Lower leg skin (tissue), 4 donors: ENCODE measurements around the gene NPFFR2. TPM values are rescaled to one million over a fixed set of nuclear protein-coding genes. Genes with fewer than 3 reads are reported as not detected.
"Not testable (repeated sequence)": the region's sequence is repeated elsewhere in the genome, so short reads cannot be mapped to it uniquely, and the experiment has no call there.

Experiments
- DNase-seq, 2 donors: peaks; one replicate each; pipeline ENCODE4 v3.0.0-alpha.2; 2019; ENCODE audit warnings: low spot score in 2 of 2
- H3K4me3 ChIP-seq: fragments of 200-600 bp; sonication (generic); 2 replicates; pipeline ENCODE4 v1.5.1; 2017; ENCODE audit warnings: mild to moderate bottlenecking, low read depth; ENCODE audit not compliant: poor library complexity, severe bottlenecking
- CTCF ChIP-seq, 3 donors: fragments of 450-650 bp; IDR thresholded peaks; one replicate each; pipeline ENCODE4 v1.5.1; 2016; ENCODE audit warnings: antibody characterized with exemption in 3 of 3, mild to moderate bottlenecking in 3 of 3, moderate library complexity in 2 of 3
- POLR2A ChIP-seq, 2 donors: fragments of 450-650 bp; IDR thresholded peaks; one replicate each; pipeline ENCODE4 v1.6.1; 2016 to 2017; ENCODE audit warnings: antibody characterized with exemption in 2 of 2, mild to moderate bottlenecking in 1 of 2, moderate library complexity in 1 of 2
- WGBS, 2 donors: methylation state at CpG; one replicate each; pipeline ENCODE4 v1.1.5; 2018; 5-methylcytosine and 5-hydroxymethylcytosine counted together
- intact Hi-C: fragments of 100-400 bp; cut with DNase I; formaldehyde crosslinking; loops from one replicate; pipeline ENCODE4 v1.15.0; 2023; ENCODE audit warnings: low total_unique reads
- total RNA-seq, 4 donors: library from RNA; depleted of rRNA; stranded (reverse); fragments of >200 nt; gene quantifications; one replicate each; pipeline ENCODE4 v1.1.0, GENCODE V29; 2016

Gene NPFFR2
- total RNA-seq, 4 donors from 2014 or later: not detected

DNA sequence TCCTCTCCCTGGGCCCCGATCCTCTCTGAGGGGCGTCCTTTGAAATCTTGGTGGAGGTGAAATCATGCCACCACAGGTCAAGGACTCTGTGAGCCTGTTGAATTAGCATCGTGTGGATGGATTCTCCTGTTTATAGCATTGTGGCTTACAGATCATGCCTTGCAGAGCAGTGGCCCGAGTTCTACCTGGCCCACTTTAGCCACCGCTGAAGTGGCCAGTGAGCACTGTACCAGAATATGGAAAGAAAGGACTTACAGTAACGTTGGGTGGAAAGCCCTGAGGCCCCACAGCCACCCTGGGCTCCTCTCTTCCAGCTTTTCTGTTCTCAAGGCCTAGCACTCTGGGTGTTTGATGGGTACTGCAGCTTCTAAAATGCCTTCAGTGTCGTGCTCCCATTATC, 35.3 kb downstream of the NPFFR2 start:
- DNase-seq: no peak
- no peak overlapping the region for H3K4me3 ChIP-seq
- intact Hi-C loops: no loop called here
- no peak for TF ChIP-seq POLR2A (IDR thresholded peaks at IDR 0.05)
- TF ChIP-seq CTCF (IDR thresholded peaks at IDR 0.05): no peak
- WGBS, 2 donors: 77 to 80% methylated on average over 7 of the region's 7 CpGs

- TF ChIP-seq CTCF (IDR thresholded peaks at IDR 0.05): no peak
- TF ChIP-seq POLR2A (IDR thresholded peaks at IDR 0.05): no peak
- no peak for DNase-seq
- no peak overlapping the region for H3K4me3 ChIP-seq
- intact Hi-C loops: no loop called here
Measured at GRCh38 chr4:72073816-72074215, 42.0 kb downstream of the NPFFR2 start.

GRCh38 chr4:72076562-72076961, 44.8 kb downstream of the NPFFR2 start:
- no peak for DNase-seq
- intact Hi-C loops: no loop called here
- no peak overlapping the region for H3K4me3 ChIP-seq
- no peak for TF ChIP-seq CTCF (IDR thresholded peaks at IDR 0.05)
- no peak for TF ChIP-seq POLR2A (IDR thresholded peaks at IDR 0.05)

GRCh38 chr4:72077346-72077745, 45.5 kb downstream of the NPFFR2 start:
- TF ChIP-seq CTCF (IDR thresholded peaks at IDR 0.05): no peak
- TF ChIP-seq POLR2A (IDR thresholded peaks at IDR 0.05): no peak
- DNase-seq: no peak
- H3K4me3 ChIP-seq: no peak overlapping the region
- intact Hi-C loops: no loop called here
- 62 to 66% methylated on average over 2 of the region's 2 CpGs for WGBS, 2 donors

GRCh38 chr4:72084587-72085011, 52.8 kb downstream of the NPFFR2 start:
- 38 to 50% methylated on average over 3 of the region's 3 CpGs for WGBS, 2 donors
- H3K4me3 ChIP-seq: no peak overlapping the region
- intact Hi-C loops: no loop called here
- TF ChIP-seq POLR2A (IDR thresholded peaks at IDR 0.05): no peak
- TF ChIP-seq CTCF (IDR thresholded peaks at IDR 0.05): no peak
- DNase-seq: no peak

DNA sequence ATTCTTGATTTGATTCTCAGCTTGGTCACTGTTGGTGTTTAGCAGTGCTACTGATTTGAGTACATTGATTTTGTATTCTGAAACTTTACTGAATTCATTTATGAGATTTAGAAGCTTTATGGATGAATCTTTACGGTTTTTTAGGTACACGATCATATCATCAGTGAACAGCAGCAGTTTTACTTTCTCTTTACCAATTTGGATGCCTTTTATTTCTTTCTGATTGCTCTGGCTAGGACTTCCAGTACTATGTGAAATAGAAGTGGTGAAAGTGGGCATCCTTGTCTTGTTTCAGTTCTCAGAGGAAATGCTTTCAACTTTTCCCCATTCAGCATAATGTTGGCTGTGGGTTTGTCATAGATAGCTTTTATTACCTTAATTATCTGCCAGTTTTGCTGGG, 58.8 kb downstream of the NPFFR2 start:
- 88% methylated on average over 2 of the region's 2 CpGs for WGBS, 2 donors
- DNase-seq, intact Hi-C loops, H3K4me3 ChIP-seq: not testable (repeated sequence)
